Uterus (tissue), 4 donors: ENCODE measurements around the gene POU2F3. TPM values are rescaled to one million over a fixed set of nuclear protein-coding genes. Genes with fewer than 3 reads are reported as not detected.

Experiments used
- DNase-seq, 2 donors: peaks; one replicate each; pipeline ENCODE4 v3.0.0-alpha.2; 2019 to 2020
- H3K27ac ChIP-seq, 2 donors: fragments of 200-600 bp; sonication (generic); 1 replicate in 1 of 2; 2 replicates in 1 of 2; pipeline ENCODE4 v1.5.1; 2016 to 2018
- H3K27me3 ChIP-seq, 2 donors: fragments of 200-600 bp; sonication (generic); one replicate each; pipeline ENCODE4 v1.5.1; 2018 to 2019; ENCODE audit warnings: control low read depth in 1 of 2
- H3K36me3 ChIP-seq, 2 donors: fragments of 200-600 bp; sonication (generic); one replicate each; pipeline ENCODE4 v1.5.1; 2019; ENCODE audit warnings: control low read depth in 1 of 2
- H3K4me1 ChIP-seq, 2 donors: fragments of 200-600 bp; sonication (generic); one replicate each; pipeline ENCODE4 v1.5.1; 2018 to 2019; ENCODE audit warnings: control low read depth in 1 of 2
- H3K4me3 ChIP-seq, 2 donors: fragments of 200-600 bp; sonication (generic); 1 replicate in 1 of 2; 2 replicates in 1 of 2; pipeline ENCODE4 v1.5.1; 2018 to 2019; ENCODE audit warnings: mild to moderate bottlenecking in 1 of 2
- H3K9me3 ChIP-seq, 2 donors: fragments of 200-600 bp; sonication (generic); one replicate each; pipeline ENCODE4 v1.5.1; 2019; ENCODE audit warnings: control low read depth in 1 of 2
- CTCF ChIP-seq, 4 experiments: fragments of 200-600 bp in 2 of 4; fragments of 450-650 bp in 2 of 4; sonication (generic) in 2 of 4; IDR thresholded peaks; one replicate each; pipeline ENCODE4 v1.5.1; 2016 to 2019; ENCODE audit warnings: antibody characterized with exemption in 4 of 4, mild to moderate bottlenecking in 2 of 4, moderate library complexity in 1 of 4
- POLR2A ChIP-seq, 2 donors: fragments of 450-650 bp; IDR thresholded peaks; one replicate each; pipeline ENCODE4 v1.6.1; 2016; ENCODE audit warnings: antibody characterized with exemption in 2 of 2, mild to moderate bottlenecking in 1 of 2, moderate library complexity in 1 of 2
- intact Hi-C: fragments of 100-400 bp; cut with DNase I; formaldehyde crosslinking; loops from one replicate; pipeline ENCODE4 v1.15.1; 2023; ENCODE audit warnings: low total_unique reads
- total RNA-seq, 4 donors: library from RNA; depleted of rRNA in 3 of 4; stranded (reverse); fragments of >200 nt in 3 of 4; gene quantifications; one replicate each; pipeline versions ENCODE4 v1.1.0 to v1.2.4, GENCODE V29; 2014 to 2023
- donor health status: DM: yes; HTN: yes; CAD: no.

POU2F3 gene
- total RNA-seq, 4 donors from 2014 or later = 0.85 TPM; not detected in 3

- no peak overlapping the region for H3K4me3 ChIP-seq
- H3K4me1 ChIP-seq = peaks cover 0 to 3% of the 10 kb centered on the region in 2 donors
- intact Hi-C loops = no loop called here
- H3K9me3 ChIP-seq = no peaks in the 10 kb centered on the region
- DNase-seq = no peak
- no peaks in the 10 kb centered on the region for H3K27me3 ChIP-seq
- H3K27ac ChIP-seq = no peak overlapping the region
- H3K36me3 ChIP-seq = no peaks in the 10 kb centered on the region
- TF ChIP-seq CTCF (IDR thresholded peaks at IDR 0.05) (no peak), POLR2A (IDR thresholded peaks at IDR 0.05) (no peak)
These were observed 9.4 kb upstream of the POU2F3 start for GRCh38 chr11:120230433-120231071.

GRCh38 chr11:120231963-120232362 is 8.0 kb upstream of the POU2F3 start:
- Histone ChIP-seq H3K4me1 (no peaks in the 10 kb centered on the region), H3K27me3 (no peaks in the 10 kb centered on the region), H3K4me3 (no peak overlapping the region), H3K9me3 (no peaks in the 10 kb centered on the region), H3K27ac (no peak overlapping the region), H3K36me3 (no peaks in the 10 kb centered on the region)
- no peak for TF ChIP-seq CTCF (IDR thresholded peaks at IDR 0.05)
- no peak for TF ChIP-seq POLR2A (IDR thresholded peaks at IDR 0.05)
- no peak for DNase-seq
- intact Hi-C loops = no loop called here

- no peak for DNase-seq
- TF ChIP-seq POLR2A (IDR thresholded peaks at IDR 0.05) = no peak
- no peak for TF ChIP-seq CTCF (IDR thresholded peaks at IDR 0.05)
- Histone ChIP-seq H3K4me3 (no peak overlapping the region), H3K27ac (no peak overlapping the region), H3K4me1 (no peaks in the 10 kb centered on the region), H3K9me3 (no peaks in the 10 kb centered on the region), H3K36me3 (no peaks in the 10 kb centered on the region), H3K27me3 (no peaks in the 10 kb centered on the region)
- intact Hi-C loops = no loop called here
These were observed 6.6 kb upstream of the POU2F3 start for GRCh38 chr11:120233207-120233803.

GRCh38 chr11:120235024-120235628 is 4.8 kb upstream of the POU2F3 start:
- no peaks in the 10 kb centered on the region for H3K36me3 ChIP-seq
- H3K4me1 ChIP-seq = peaks cover 0 to 3% of the 10 kb centered on the region in 2 donors
- H3K27ac ChIP-seq = no peak overlapping the region
- peak in 1 of 2 donors; percentile 54 for DNase-seq
- intact Hi-C loops = loop anchor here (5.0 kb wide), 1 partner anchor 67 kb away; no protein-coding TSS in a partner anchor
- no peaks in the 10 kb centered on the region for H3K9me3 ChIP-seq
- no peak overlapping the region for H3K4me3 ChIP-seq
- TF ChIP-seq CTCF (IDR thresholded peaks at IDR 0.05) = peak; percentile 46 to 74 (median 60)
- TF ChIP-seq POLR2A (IDR thresholded peaks at IDR 0.05) = no peak
- H3K27me3 ChIP-seq = no peaks in the 10 kb centered on the region
